Endothelial cell of umbilical vein (primary cell): ENCODE results near the gene CEACAM16. TPM values are rescaled to one million over a fixed set of nuclear protein-coding genes. Genes with fewer than 3 reads are reported as not detected.

Experiments used
- BruUV-seq: library from RNA; stranded (reverse); fragments of 400-500 nt; replicated peaks from 2 replicates; lab custom pipeline; 2021; lab: Mats Ljungman, UMichigan
- CTCF ChIA-PET: fragments of 300-600, 350-600 bp; sonication (Branson Sonifier 250); formaldehyde crosslinking; loops from one replicate; lab custom pipeline; 2021; ENCODE audit warnings: antibody characterized with exemption, inconsistent platforms; lab: Charles Lee
- POLR2A ChIA-PET: fragments of 300-600, 350-600 bp; sonication (Branson Sonifier 250); formaldehyde crosslinking; loops from one replicate; lab custom pipeline; 2021; ENCODE audit warnings: antibody characterized with exemption, inconsistent platforms; lab: Charles Lee
- DNase-seq: peaks from one replicate; pipeline ENCODE4 v3.0.0-alpha.2; 2011; ENCODE audit warnings: low read depth, low spot score
- FAIRE-seq: peaks from 2 replicates; lab custom pipeline; 2011; peaks lifted over from hg19 to GRCh38; lab: Jason Lieb, UNC
- H2AFZ ChIP-seq: 2 replicates; pipeline ENCODE4 v1.6.0; 2012; ENCODE audit warnings: low read depth, low read length, control low read depth, inconsistent platforms
- H3K27ac ChIP-seq: 2 replicates; pipeline ENCODE4 v1.5.1; 2011; ENCODE audit warnings: low read depth, mild to moderate bottlenecking, control low read depth, low read length, moderate library complexity; ENCODE audit not compliant: insufficient read depth
- H3K27me3 ChIP-seq, 2 experiments: 2 replicates each; pipeline versions ENCODE4 v1.6.0 to v1.6.1; 2011; ENCODE audit warnings: low read length in 2 of 2, mixed read lengths in 1 of 2; ENCODE audit not compliant: control insufficient read depth in 2 of 2, insufficient read depth in 2 of 2
- H3K36me3 ChIP-seq, 2 experiments: 2 replicates in 1 of 2; 3 replicates in 1 of 2; pipeline ENCODE4 v1.5.1; 2011; ENCODE audit warnings: low read length in 2 of 2, mild to moderate bottlenecking in 1 of 2, moderate library complexity in 1 of 2; ENCODE audit not compliant: control insufficient read depth in 2 of 2, insufficient read depth in 2 of 2; ENCODE audit errors: extremely low read depth in 1 of 2
- H3K4me1 ChIP-seq: 3 replicates; pipeline ENCODE4 v1.5.1; 2011; ENCODE audit warnings: mild to moderate bottlenecking, low read length; ENCODE audit not compliant: control insufficient read depth, insufficient read depth; ENCODE audit errors: extremely low read depth
- H3K4me2 ChIP-seq: 2 replicates; pipeline ENCODE4 v1.6.1; 2011; ENCODE audit warnings: low read length, control low read depth, mixed read lengths; ENCODE audit not compliant: insufficient read depth
- H3K4me3 ChIP-seq, 3 experiments: fragments of 200-600 bp in 1 of 3; sonication (generic), shearing (Covaris generic) in 1 of 3; replicated peaks in 1 of 3; 2 replicates each; pipeline ENCODE4 v1.5.1; 2011 to 2016; ENCODE audit warnings: control low read depth in 3 of 3, low read length in 3 of 3, mild to moderate bottlenecking in 2 of 3, inconsistent platforms in 1 of 3, low read depth in 1 of 3, moderate library complexity in 1 of 3; ENCODE audit not compliant: insufficient read depth in 1 of 3
- H3K79me2 ChIP-seq: 2 replicates; pipeline ENCODE4 v1.6.0; 2012; ENCODE audit warnings: low read length, inconsistent platforms; ENCODE audit not compliant: control insufficient read depth, insufficient read depth
- H3K9ac ChIP-seq: replicated peaks from 2 replicates; pipeline ENCODE3; 2011; ENCODE audit warnings: low read length, control low read depth; ENCODE audit not compliant: insufficient read depth; ENCODE audit errors: extremely low read depth
- H3K9me1 ChIP-seq: replicated peaks from 3 replicates; pipeline ENCODE4 v1.6.0; 2011; ENCODE audit warnings: mild to moderate bottlenecking, low read length; ENCODE audit not compliant: control insufficient read depth, insufficient read depth; ENCODE audit errors: extremely low read depth
- H3K9me3 ChIP-seq: replicated peaks from 2 replicates; pipeline ENCODE4 v1.5.1; 2012; ENCODE audit warnings: low read length, inconsistent platforms; ENCODE audit not compliant: control insufficient read depth, insufficient read depth
- H4K20me1 ChIP-seq: replicated peaks from 2 replicates; pipeline ENCODE3; 2011; ENCODE audit warnings: mild to moderate bottlenecking, low read length; ENCODE audit not compliant: control insufficient read depth, insufficient read depth; ENCODE audit errors: extremely low read depth
- EZH2 ChIP-seq: IDR thresholded peaks from 2 replicates; pipeline ENCODE4 v1.6.1; 2012; ENCODE audit warnings: borderline replicate concordance, low read depth, mild to moderate bottlenecking, moderate library complexity, low read length, inconsistent platforms; ENCODE audit not compliant: severe bottlenecking
- FOS ChIP-seq: IDR thresholded peaks from 2 replicates; pipeline ENCODE4 v1.6.1; 2011; ENCODE audit warnings: mild to moderate bottlenecking, low read length, moderate library complexity, borderline replicate concordance; ENCODE audit not compliant: insufficient read depth
- JUN ChIP-seq: IDR thresholded peaks from 2 replicates; pipeline ENCODE4 v1.6.1; 2011; ENCODE audit warnings: borderline replicate concordance, low read depth; ENCODE audit not compliant: insufficient read length, insufficient read depth
- MAX ChIP-seq: IDR thresholded peaks from 2 replicates; pipeline ENCODE4 v1.6.1; 2011; ENCODE audit not compliant: insufficient read depth, insufficient read length
- MYC ChIP-seq: IDR thresholded peaks from one replicate; pipeline ENCODE4 v1.6.1; 2011; ENCODE audit warnings: mild to moderate bottlenecking, low read depth, low read length
- POLR2A ChIP-seq: IDR thresholded peaks from 2 replicates; pipeline ENCODE4 v1.6.1; 2012; ENCODE audit warnings: low read depth, mild to moderate bottlenecking, control low read depth, low read length
- POLR2AphosphoS5 ChIP-seq: IDR thresholded peaks from 2 replicates; pipeline ENCODE4 v1.6.1; 2012; ENCODE audit warnings: low read depth, mild to moderate bottlenecking, control low read depth, low read length, moderate library complexity; ENCODE audit not compliant: insufficient read depth
- dilution Hi-C: fragments of 300-500 bp; cut with MboI; formaldehyde crosslinking; loops from one replicate; pipeline ENCODE4 v1.15.0; 2019; ENCODE audit warnings: low sequenced_read_pairs; ENCODE audit not compliant: extremely low pct_ligation_motif_present
- intact Hi-C: fragments of 100-400 bp; cut with micrococcal nuclease; formaldehyde crosslinking; loops from one replicate; pipeline ENCODE4 v1.10.0; 2022
- polyA plus RNA-seq, 4 experiments: library from polyadenylated mRNA; depleted of rRNA in 3 of 4; stranded (reverse) in 3 of 4; unstranded in 1 of 4; fragments of >200 nt; gene quantifications; 2 replicates each; pipeline versions ENCODE4 v1.2.1 to v1.2.3, GENCODE V29; 2011 to 2012; ENCODE audit warnings: missing spikeins in 1 of 4
- total RNA-seq: library from RNA; stranded (reverse); gene quantifications from 2 replicates; pipeline ENCODE4 v1.2.3, GENCODE V29; 2021
- TF ChIP-seq, protein P1 (sequence below), 2 donors: IDR thresholded peaks; 1 replicate in 1 of 2; 2 replicates in 1 of 2; pipeline ENCODE4 v1.5.1; 2011; ENCODE audit warnings: low read length in 2 of 2, mild to moderate bottlenecking in 2 of 2, moderate library complexity in 2 of 2, control low read depth in 1 of 2, inconsistent platforms in 1 of 2, low read depth in 1 of 2; ENCODE audit not compliant: insufficient read depth in 1 of 2; ENCODE audit errors: extremely low read depth in 1 of 2

The CEACAM16 gene
- total and polyA plus RNA-seq, 2 donors (not counting 3 experiments of a cell fraction or from before 2014, with no cell fraction given) = not detected

- FAIRE-seq = peak; percentile 95
- no peaks in the 10 kb centered on the region for H3K9me3 ChIP-seq
- peak overlapping the region; percentile 29 for H3K9ac ChIP-seq
- H3K4me2 ChIP-seq = peak overlapping the region; percentile 64
- peaks cover 0 to 2% of the 10 kb centered on the region in 2 experiments for H3K36me3 ChIP-seq
- DNase-seq = peak; percentile 90
- no peaks in the 10 kb centered on the region for H3K9me1 ChIP-seq
- no peaks in the 10 kb centered on the region for H4K20me1 ChIP-seq
- TF ChIP-seq MYC (no peak), POLR2AphosphoS5 (peak; percentile 75), POLR2A (peak; percentile 33), FOS (peak; percentile 77)
- POLR2A ChIA-PET = no interaction called here
- dilution Hi-C loops (no loop called here), intact Hi-C loops (loop anchor here (1.0 kb wide), 1 partner anchor 23 kb away; no protein-coding TSS in a partner anchor)
- no peaks in the 10 kb centered on the region for H3K27me3 ChIP-seq
- H3K79me2 ChIP-seq = peaks cover 23% of the 10 kb centered on the region
- CTCF ChIA-PET = interaction anchor here (6.5 kb wide), 1 partner anchor 22 kb away, joined by 57 read pairs; no protein-coding TSS in a partner anchor
- BruUV-seq = no TSS peak
- peak overlapping the region; percentile 47 for H2AFZ ChIP-seq
- H3K4me1 ChIP-seq = peaks cover 33% of the 10 kb centered on the region
- H3K4me3 ChIP-seq = peak overlapping the region in 1 of 3 experiments; percentile 31
- H3K27ac ChIP-seq = peak overlapping the region; percentile 84
Observed at GRCh38 chr19:44746946-44747738, 48.2 kb downstream of the CEACAM16 start.

DNA sequence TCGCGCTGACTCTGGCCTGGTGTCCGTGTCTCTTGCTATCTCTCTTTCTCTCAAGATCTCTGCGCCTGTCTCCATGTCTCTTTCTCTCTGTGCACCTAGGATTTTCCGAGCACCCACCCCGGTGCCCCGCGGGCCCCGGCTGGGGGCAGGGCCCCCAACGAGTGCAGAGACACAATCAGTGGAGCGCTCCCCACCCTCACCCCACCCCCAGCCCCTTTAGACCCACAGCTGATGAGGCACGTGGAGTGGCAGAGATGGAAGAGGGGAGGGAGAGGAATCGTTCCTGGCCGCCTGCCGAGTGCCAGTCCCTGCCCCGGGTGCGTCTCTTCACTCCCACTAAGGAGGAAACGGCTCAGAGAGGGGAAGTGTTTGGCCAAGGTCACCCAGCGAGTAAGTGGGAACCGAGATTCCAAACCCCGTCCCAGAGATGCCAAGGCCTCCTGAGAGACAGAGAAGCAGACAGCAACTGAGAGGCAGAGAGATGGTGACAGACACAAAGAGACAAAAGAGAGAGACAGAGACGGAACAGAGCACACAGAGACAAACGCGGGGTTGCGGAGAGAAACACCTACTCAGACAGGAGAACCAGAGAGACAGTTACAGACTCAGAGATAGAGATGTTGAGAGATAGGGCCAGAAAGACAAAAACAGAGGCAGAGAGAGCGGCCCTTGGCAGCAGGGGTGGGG, 48.9 kb downstream of the CEACAM16 start:
- peak overlapping the region; percentile 87 for H3K9ac ChIP-seq
- H3K27me3 ChIP-seq = no peaks in the 10 kb centered on the region
- H3K27ac ChIP-seq = peak overlapping the region; percentile 84
- H3K36me3 ChIP-seq = peaks cover 0 to 4% of the 10 kb centered on the region in 2 experiments
- H3K4me3 ChIP-seq = peak overlapping the region in 2 of 3 experiments; percentile 24 to 31
- BruUV-seq = no TSS peak
- dilution Hi-C loops (no loop called here), intact Hi-C loops (loop anchor here (1.0 to 2.0 kb wide), 2 partner anchors 22 to 23 kb away; no protein-coding TSS in a partner anchor)
- peak overlapping the region; percentile 34 for H2AFZ ChIP-seq
- H4K20me1 ChIP-seq = no peaks in the 10 kb centered on the region
- DNase-seq = peak; percentile 76
- POLR2A ChIA-PET = no interaction called here
- no peak for TF ChIP-seq MAX
- TF ChIP-seq, protein P1, sequence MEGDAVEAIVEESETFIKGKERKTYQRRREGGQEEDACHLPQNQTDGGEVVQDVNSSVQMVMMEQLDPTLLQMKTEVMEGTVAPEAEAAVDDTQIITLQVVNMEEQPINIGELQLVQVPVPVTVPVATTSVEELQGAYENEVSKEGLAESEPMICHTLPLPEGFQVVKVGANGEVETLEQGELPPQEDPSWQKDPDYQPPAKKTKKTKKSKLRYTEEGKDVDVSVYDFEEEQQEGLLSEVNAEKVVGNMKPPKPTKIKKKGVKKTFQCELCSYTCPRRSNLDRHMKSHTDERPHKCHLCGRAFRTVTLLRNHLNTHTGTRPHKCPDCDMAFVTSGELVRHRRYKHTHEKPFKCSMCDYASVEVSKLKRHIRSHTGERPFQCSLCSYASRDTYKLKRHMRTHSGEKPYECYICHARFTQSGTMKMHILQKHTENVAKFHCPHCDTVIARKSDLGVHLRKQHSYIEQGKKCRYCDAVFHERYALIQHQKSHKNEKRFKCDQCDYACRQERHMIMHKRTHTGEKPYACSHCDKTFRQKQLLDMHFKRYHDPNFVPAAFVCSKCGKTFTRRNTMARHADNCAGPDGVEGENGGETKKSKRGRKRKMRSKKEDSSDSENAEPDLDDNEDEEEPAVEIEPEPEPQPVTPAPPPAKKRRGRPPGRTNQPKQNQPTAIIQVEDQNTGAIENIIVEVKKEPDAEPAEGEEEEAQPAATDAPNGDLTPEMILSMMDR (IDR thresholded peaks at IDR 0.05; ENCODE audit: extremely low read depth in 1 of 2, insufficient read depth in 1 of 2, low read depth in 1 of 2, low read length in 2 of 2) = no peak
- TF ChIP-seq POLR2A = no peak
- TF ChIP-seq EZH2 = no peak
- TF ChIP-seq POLR2AphosphoS5 = peak; percentile 5
- TF ChIP-seq MYC = peak; percentile 81
- no peak for TF ChIP-seq JUN
- TF ChIP-seq FOS = no peak
- H3K4me1 ChIP-seq = peaks cover 32% of the 10 kb centered on the region
- FAIRE-seq = no peak
- H3K4me2 ChIP-seq = peak overlapping the region; percentile 64
- H3K9me3 ChIP-seq = no peaks in the 10 kb centered on the region
- peaks cover 23% of the 10 kb centered on the region for H3K79me2 ChIP-seq
- no peaks in the 10 kb centered on the region for H3K9me1 ChIP-seq
- CTCF ChIA-PET = no interaction called here
